Loucy (cell line): ENCODE data around the gene SLC2A4RG.

Source experiments
- EZH2phosphoT487 ChIP-seq: fragments of 200-600 bp; IDR thresholded peaks from 2 replicates; pipeline ENCODE4 v1.6.1; 2018; ENCODE audit warnings: antibody characterized with exemption, mild to moderate bottlenecking, moderate library complexity, borderline replicate concordance
- TF ChIP-seq, protein P1 (sequence below): fragments of 200-600 bp; sonication (generic); conservative IDR thresholded peaks from 2 replicates; pipeline ENCODE4 v1.5.1; 2014; ENCODE audit warnings: mild to moderate bottlenecking, antibody characterized with exemption, low read length

DNA sequence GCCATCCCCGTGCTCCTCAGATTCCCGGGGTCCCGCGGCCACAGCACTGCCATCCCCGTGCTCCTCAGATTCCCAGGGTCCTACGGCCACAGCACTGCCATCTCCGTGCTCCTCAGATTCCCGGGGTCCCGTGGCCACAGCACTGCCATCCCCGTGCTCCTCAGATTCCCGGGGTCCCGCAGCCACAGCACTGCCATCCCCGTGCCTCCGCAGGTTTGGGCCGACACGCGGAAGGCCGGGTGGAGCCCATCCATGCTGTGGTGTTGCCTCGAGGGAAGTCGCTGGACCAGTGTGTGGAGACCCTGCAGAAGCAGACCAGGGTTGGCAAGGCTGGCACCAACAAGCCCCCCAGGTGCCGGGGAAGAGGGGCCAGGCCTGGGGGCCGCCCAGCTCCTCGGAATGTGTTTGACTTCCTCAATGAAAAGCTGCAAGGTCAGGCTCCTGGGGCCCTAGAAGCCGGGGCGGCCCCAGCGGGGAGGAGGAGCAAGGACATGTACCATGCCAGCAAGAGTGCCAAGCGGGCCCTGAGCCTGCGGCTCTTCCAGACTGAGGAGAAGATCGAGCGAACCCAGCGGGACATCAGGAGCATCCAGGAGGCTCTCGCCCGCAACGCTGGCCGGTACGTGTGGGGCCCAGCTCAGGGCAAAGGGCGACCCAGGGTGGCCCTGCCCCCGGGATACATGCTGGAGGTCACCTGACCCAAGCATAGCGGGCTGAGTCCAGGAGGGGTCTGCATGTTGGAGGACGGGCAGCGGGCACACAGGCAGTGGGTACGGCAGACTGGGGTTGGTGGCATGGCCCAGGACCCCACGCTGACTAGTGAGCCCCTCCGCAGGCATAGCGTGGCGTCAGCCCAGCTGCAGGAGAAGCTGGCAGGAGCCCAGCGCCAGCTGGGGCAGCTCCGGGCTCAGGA is 4.4 kb upstream of the SLC2A4RG start:
- TF ChIP-seq, protein P1, sequence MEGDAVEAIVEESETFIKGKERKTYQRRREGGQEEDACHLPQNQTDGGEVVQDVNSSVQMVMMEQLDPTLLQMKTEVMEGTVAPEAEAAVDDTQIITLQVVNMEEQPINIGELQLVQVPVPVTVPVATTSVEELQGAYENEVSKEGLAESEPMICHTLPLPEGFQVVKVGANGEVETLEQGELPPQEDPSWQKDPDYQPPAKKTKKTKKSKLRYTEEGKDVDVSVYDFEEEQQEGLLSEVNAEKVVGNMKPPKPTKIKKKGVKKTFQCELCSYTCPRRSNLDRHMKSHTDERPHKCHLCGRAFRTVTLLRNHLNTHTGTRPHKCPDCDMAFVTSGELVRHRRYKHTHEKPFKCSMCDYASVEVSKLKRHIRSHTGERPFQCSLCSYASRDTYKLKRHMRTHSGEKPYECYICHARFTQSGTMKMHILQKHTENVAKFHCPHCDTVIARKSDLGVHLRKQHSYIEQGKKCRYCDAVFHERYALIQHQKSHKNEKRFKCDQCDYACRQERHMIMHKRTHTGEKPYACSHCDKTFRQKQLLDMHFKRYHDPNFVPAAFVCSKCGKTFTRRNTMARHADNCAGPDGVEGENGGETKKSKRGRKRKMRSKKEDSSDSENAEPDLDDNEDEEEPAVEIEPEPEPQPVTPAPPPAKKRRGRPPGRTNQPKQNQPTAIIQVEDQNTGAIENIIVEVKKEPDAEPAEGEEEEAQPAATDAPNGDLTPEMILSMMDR = no peak
- no peak for TF ChIP-seq EZH2phosphoT487
